ENCODE measurements around the gene DDR2. TPM values are rescaled to one million over a fixed set of nuclear protein-coding genes. Genes with fewer than 3 reads are reported as not detected.
"Not testable (repeated sequence)": the region's sequence is repeated elsewhere in the genome, so short reads cannot be mapped to it uniquely, and the experiment has no call there.

Gene DDR2
- total RNA-seq, 2 experiments from 2014 or later: 0.15 to 0.18 TPM

GRCh38 chr1:162732566-162733335 is 100.5 kb downstream of the DDR2 start:
- no peak overlapping the region for H3K27ac Mint-ChIP-seq
- no peaks in the 10 kb centered on the region for H3K4me1 Mint-ChIP-seq
- H3K27me3 Mint-ChIP-seq: no peaks in the 10 kb centered on the region
- no peaks in the 10 kb centered on the region for H3K36me3 Mint-ChIP-seq (ENCODE audit: low read depth)
- no peak for DNase-seq
- ChIA-PET POLR2A (no interaction called here), CTCF (no interaction called here)
- no peaks in the 10 kb centered on the region for H3K9me3 Mint-ChIP-seq
- no peak overlapping the region for H3K4me3 Mint-ChIP-seq

DNA sequence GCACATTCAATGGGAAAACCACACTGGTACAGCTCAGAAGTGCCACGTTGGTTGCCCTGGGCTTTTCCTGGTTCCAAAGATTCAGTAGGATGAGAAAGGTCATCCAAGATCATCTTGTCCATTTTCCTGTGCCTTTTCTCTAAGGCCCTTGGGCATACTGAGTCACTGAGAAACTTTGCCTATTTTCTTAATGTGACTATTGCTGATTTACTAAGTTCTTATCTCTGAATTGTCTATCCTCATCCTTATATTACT is 101.0 kb downstream of the DDR2 start:
- ChIA-PET POLR2A (no interaction called here), CTCF (no interaction called here)
- Mint-ChIP-seq H3K9me3 (no peaks in the 10 kb centered on the region), H3K4me3 (no peak overlapping the region), H3K36me3 (ENCODE audit: low read depth) (no peaks in the 10 kb centered on the region), H3K4me1 (no peaks in the 10 kb centered on the region), H3K27me3 (no peaks in the 10 kb centered on the region), H3K27ac (no peak overlapping the region)
- DNase-seq: no peak

GRCh38 chr1:162734047-162734446 is 101.8 kb downstream of the DDR2 start:
- Mint-ChIP-seq H3K4me3 (no peak overlapping the region), H3K4me1 (no peaks in the 10 kb centered on the region), H3K36me3 (ENCODE audit: low read depth) (no peaks in the 10 kb centered on the region), H3K9me3 (no peaks in the 10 kb centered on the region), H3K27ac (no peak overlapping the region), H3K27me3 (no peaks in the 10 kb centered on the region)
- no peak for DNase-seq
- ChIA-PET POLR2A (no interaction called here), CTCF (no interaction called here)

DNA sequence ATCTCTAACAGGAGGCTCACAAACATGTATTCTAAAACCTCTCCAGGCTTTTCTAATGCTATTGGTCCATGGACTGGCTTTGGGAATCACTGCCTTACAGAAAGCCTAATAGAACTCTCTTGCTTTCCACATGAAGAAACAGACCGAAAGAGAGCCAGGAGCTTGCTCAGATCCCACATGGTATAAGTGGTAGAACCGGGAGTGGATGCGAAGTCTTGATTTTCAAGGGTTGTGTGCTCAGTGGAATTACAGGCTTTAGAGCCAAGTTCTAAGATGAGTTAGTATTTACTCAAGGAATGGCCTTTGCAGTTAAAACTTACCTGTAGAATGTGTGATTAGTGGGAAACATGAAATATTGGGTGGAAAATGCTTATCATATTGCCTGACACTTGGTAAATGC is 103.9 kb downstream of the DDR2 start:
- H3K4me3 Mint-ChIP-seq: no peak overlapping the region
- no peaks in the 10 kb centered on the region for H3K36me3 Mint-ChIP-seq (ENCODE audit: low read depth)
- ChIA-PET CTCF (no interaction called here), POLR2A (no interaction called here)
- H3K27me3 Mint-ChIP-seq: no peaks in the 10 kb centered on the region
- no peak overlapping the region for H3K27ac Mint-ChIP-seq
- no peaks in the 10 kb centered on the region for H3K4me1 Mint-ChIP-seq
- H3K9me3 Mint-ChIP-seq: no peaks in the 10 kb centered on the region
- DNase-seq: no peak

- no peak overlapping the region for H3K27ac Mint-ChIP-seq
- CTCF ChIA-PET: no interaction called here
These were observed 104.4 kb downstream of the DDR2 start for GRCh38 chr1:162736633-162737067.

DNA sequence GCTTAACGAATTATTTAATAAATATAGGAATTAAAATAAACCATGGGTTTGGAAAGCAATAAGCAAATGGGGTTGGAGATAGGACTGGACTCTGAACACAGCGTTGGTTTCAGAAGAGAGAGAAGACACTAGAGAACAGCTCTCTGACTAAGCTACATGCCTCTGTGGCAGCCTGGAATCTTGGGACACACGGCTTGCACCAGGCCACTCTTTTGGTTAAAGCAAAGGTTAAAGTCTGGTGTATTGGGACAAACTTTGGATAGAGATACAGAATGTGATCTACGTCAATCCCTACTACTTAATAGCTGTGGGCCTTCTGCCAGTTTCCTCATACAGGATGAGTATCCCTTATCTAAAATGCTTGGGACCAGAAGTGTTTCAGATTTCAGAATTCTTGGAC is 108.5 kb downstream of the DDR2 start:
- Mint-ChIP-seq H3K27me3 (no peaks in the 10 kb centered on the region), H3K27ac (no peak overlapping the region), H3K9me3 (no peaks in the 10 kb centered on the region), H3K4me1 (no peaks in the 10 kb centered on the region), H3K36me3 (ENCODE audit: low read depth) (no peaks in the 10 kb centered on the region), H3K4me3 (no peak overlapping the region)
- DNase-seq: no peak
- POLR2A ChIA-PET: no interaction called here
- CTCF ChIA-PET: no interaction called here

More at GRCh38 chr1:162736633-162737067, 104.4 kb downstream of the DDR2 start:
- no peaks in the 10 kb centered on the region for H3K9me3 Mint-ChIP-seq
- H3K4me1 Mint-ChIP-seq: no peaks in the 10 kb centered on the region
- H3K4me3 Mint-ChIP-seq: no peak overlapping the region
- no peaks in the 10 kb centered on the region for H3K27me3 Mint-ChIP-seq
- DNase-seq: no peak
- POLR2A ChIA-PET: no interaction called here
- no peaks in the 10 kb centered on the region for H3K36me3 Mint-ChIP-seq (ENCODE audit: low read depth)

- Mint-ChIP-seq H3K36me3 (ENCODE audit: low read depth) (no peaks in the 10 kb centered on the region), H3K9me3 (no peaks in the 10 kb centered on the region), H3K27me3 (no peaks in the 10 kb centered on the region), H3K4me1 (no peaks in the 10 kb centered on the region), H3K27ac (no peak overlapping the region), H3K4me3 (no peak overlapping the region)
- ChIA-PET POLR2A (no interaction called here), CTCF (no interaction called here)
- no peak for DNase-seq
These were observed 109.3 kb downstream of the DDR2 start for GRCh38 chr1:162741574-162741973.

GRCh38 chr1:162746264-162746942 is 114.1 kb downstream of the DDR2 start:
- POLR2A ChIA-PET; H3K4me3 Mint-ChIP-seq; H3K27me3 Mint-ChIP-seq; DNase-seq; CTCF ChIA-PET; H3K27ac Mint-ChIP-seq; H3K4me1 Mint-ChIP-seq; H3K9me3 Mint-ChIP-seq; H3K36me3 Mint-ChIP-seq (ENCODE audit: low read depth): not testable (repeated sequence)

- POLR2A ChIA-PET: no interaction called here
- no peaks in the 10 kb centered on the region for H3K9me3 Mint-ChIP-seq
- CTCF ChIA-PET: no interaction called here
- H3K27ac Mint-ChIP-seq: no peak overlapping the region
- no peaks in the 10 kb centered on the region for H3K4me1 Mint-ChIP-seq
- H3K36me3 Mint-ChIP-seq (ENCODE audit: low read depth): no peaks in the 10 kb centered on the region
- H3K27me3 Mint-ChIP-seq: peaks cover 4% of the 10 kb centered on the region
- no peak for DNase-seq
- H3K4me3 Mint-ChIP-seq: no peak overlapping the region
These were observed 120.9 kb downstream of the DDR2 start for GRCh38 chr1:162753001-162753658.

- POLR2A ChIA-PET: no interaction called here
- no peak for DNase-seq
- no peaks in the 10 kb centered on the region for H3K4me1 Mint-ChIP-seq
- no peaks in the 10 kb centered on the region for H3K9me3 Mint-ChIP-seq
- H3K27me3 Mint-ChIP-seq: no peaks in the 10 kb centered on the region
- H3K36me3 Mint-ChIP-seq (ENCODE audit: low read depth): no peaks in the 10 kb centered on the region
- H3K4me3 Mint-ChIP-seq: no peak overlapping the region
- CTCF ChIA-PET: no interaction called here
- no peak overlapping the region for H3K27ac Mint-ChIP-seq
These were observed 121.8 kb downstream of the DDR2 start for GRCh38 chr1:162753998-162754585.

DNA sequence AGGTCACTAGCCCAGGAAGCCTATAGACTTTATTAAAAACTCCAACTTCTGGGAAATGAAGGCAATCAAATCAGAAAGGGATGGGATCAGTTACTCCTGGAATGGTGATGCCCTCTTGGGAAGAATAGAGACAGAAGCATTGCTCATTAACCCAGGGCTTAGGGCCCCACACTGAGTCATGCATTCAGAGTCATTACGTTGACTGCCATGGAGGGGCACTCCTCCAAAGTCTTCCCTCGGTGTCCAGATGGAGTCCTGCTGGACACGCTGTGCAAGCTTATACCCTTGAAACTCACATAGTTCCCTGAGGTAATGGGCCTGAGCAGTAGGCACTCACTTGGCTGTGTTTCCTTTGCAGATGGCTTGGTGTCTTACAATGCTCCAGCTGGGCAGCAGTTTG is 123.0 kb downstream of the DDR2 start:
- CTCF ChIA-PET: no interaction called here
- H3K4me1 Mint-ChIP-seq: no peaks in the 10 kb centered on the region
- no peak for DNase-seq
- H3K9me3 Mint-ChIP-seq: no peaks in the 10 kb centered on the region
- no peak overlapping the region for H3K27ac Mint-ChIP-seq
- no peak overlapping the region for H3K4me3 Mint-ChIP-seq
- POLR2A ChIA-PET: no interaction called here
- no peaks in the 10 kb centered on the region for H3K27me3 Mint-ChIP-seq
- no peaks in the 10 kb centered on the region for H3K36me3 Mint-ChIP-seq (ENCODE audit: low read depth)

GRCh38 chr1:162756523-162756922 is 124.3 kb downstream of the DDR2 start:
- H3K36me3 Mint-ChIP-seq (ENCODE audit: low read depth): no peaks in the 10 kb centered on the region
- POLR2A ChIA-PET: no interaction called here
- DNase-seq: no peak
- no peaks in the 10 kb centered on the region for H3K27me3 Mint-ChIP-seq
- no peak overlapping the region for H3K4me3 Mint-ChIP-seq
- no peaks in the 10 kb centered on the region for H3K4me1 Mint-ChIP-seq
- CTCF ChIA-PET: no interaction called here
- no peaks in the 10 kb centered on the region for H3K9me3 Mint-ChIP-seq
- no peak overlapping the region for H3K27ac Mint-ChIP-seq

- CTCF ChIA-PET: no interaction called here
These were observed 125.2 kb downstream of the DDR2 start for GRCh38 chr1:162757476-162757875.

GRCh38 chr1:162765788-162766187 is 133.5 kb downstream of the DDR2 start:
- CTCF ChIA-PET: no interaction called here
- no peak for DNase-seq
- Mint-ChIP-seq H3K9me3 (no peaks in the 10 kb centered on the region), H3K27me3 (peaks cover 5% of the 10 kb centered on the region), H3K4me1 (no peaks in the 10 kb centered on the region), H3K4me3 (no peak overlapping the region), H3K27ac (no peak overlapping the region), H3K36me3 (ENCODE audit: low read depth) (no peaks in the 10 kb centered on the region)
- POLR2A ChIA-PET: no interaction called here

More at GRCh38 chr1:162757476-162757875, 125.2 kb downstream of the DDR2 start:
- H3K27me3 Mint-ChIP-seq: no peaks in the 10 kb centered on the region
- POLR2A ChIA-PET: no interaction called here
- no peak overlapping the region for H3K4me3 Mint-ChIP-seq
- no peaks in the 10 kb centered on the region for H3K4me1 Mint-ChIP-seq
- no peak overlapping the region for H3K27ac Mint-ChIP-seq
- H3K9me3 Mint-ChIP-seq: no peaks in the 10 kb centered on the region
- DNase-seq: no peak
- no peaks in the 10 kb centered on the region for H3K36me3 Mint-ChIP-seq (ENCODE audit: low read depth)
